Measurements from ENCODE around the gene DNAH5.

Gene DNAH5

DNA sequence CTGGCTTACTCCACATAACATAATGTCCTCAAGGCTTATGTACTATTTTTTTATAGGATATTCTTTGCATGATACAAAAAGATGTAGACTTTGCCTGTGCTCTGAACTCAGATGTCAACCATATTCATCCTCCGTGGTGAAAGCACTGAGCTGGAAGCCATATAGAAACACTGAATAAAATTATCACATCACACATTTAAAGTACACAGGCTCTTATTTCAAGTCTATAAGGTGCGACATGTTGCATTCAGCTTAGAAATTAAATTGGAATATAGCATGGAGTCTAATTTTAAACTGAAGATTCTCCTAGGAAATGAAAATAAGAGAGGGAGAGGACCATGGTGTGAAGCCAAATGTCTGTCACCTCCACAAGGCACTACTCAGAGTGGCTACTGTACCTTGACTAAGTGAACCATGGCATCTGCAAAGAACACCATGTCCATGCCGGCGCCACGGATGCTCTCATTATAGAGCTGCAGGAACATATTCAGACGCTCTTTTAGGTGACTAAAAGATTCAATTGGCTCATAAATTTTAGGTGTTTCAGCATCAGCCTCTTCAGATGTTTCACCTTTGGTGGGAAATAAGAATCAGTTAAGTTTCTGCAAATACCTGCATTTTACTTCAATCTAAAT is 158.6 kb downstream of the DNAH5 start:
- Histone ChIP-seq H3K36me3 (no peaks in the 10 kb centered on the region), H3K9me3 (peaks cover 7% of the 10 kb centered on the region; the same call in 1 of the 2 replicates), H3K9ac (no peak overlapping the region), H3K4me1 (no peaks in the 10 kb centered on the region), H3K4me3 (no peak overlapping the region), H3K4me2 (no peak overlapping the region), H3K27ac (no peak overlapping the region), H3K27me3 (no peaks in the 10 kb centered on the region), H4K20me1 (no peaks in the 10 kb centered on the region)
- TF ChIP-seq Cebpa-rat (IDR thresholded peaks at IDR 0.05): no peak

DNA sequence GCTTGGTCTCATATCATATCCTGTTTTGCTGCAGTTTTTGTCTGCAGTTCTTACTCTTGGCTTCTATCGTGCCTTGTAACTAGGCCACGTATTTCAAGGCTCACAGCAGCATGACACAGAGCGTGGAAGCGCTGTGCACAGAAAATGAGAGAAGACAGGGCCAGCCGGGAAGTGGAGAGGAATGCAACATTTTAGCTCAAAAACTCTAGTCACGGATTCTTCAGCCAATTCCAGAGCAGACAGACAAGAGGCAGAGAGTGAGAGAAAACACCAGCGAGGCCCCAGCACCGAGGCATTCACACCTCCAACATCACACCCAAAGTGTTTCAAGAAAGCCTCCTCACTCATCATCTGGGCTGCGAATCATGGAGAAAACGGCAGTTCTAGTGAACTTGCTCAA is 160.8 kb downstream of the DNAH5 start:
- Histone ChIP-seq H4K20me1 (no peaks in the 10 kb centered on the region), H3K9ac (no peak overlapping the region), H3K36me3 (no peaks in the 10 kb centered on the region), H3K4me3 (no peak overlapping the region), H3K27ac (no peak overlapping the region), H3K4me2 (no peak overlapping the region), H3K9me3 (peaks cover 7% of the 10 kb centered on the region; the same call in 1 of the 2 replicates), H3K4me1 (no peaks in the 10 kb centered on the region), H3K27me3 (no peaks in the 10 kb centered on the region)
- TF ChIP-seq Cebpa-rat (IDR thresholded peaks at IDR 0.05): no peak

DNA sequence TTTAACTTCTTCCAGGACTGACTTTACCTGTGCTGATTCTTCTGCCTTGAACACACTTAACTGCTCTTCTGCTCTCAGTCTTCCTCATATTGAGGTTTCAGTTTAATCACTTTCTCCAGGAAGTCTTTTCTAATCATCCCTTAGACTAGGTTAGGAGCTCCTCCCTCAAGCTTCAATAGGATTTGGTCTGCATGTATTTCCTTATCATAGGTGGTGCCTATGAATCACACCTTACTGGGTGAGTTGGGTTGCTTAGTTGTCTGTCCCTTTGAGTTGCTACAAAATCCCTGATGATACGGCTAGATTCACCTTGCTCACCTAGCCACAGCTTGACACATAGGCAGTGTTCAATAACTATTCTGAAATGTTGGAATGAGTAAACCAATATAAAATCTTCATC is 164.4 kb downstream of the DNAH5 start:
- TF ChIP-seq Cebpa-rat (IDR thresholded peaks at IDR 0.05): no peak
- no peaks in the 10 kb centered on the region for H3K4me1 ChIP-seq

DNA sequence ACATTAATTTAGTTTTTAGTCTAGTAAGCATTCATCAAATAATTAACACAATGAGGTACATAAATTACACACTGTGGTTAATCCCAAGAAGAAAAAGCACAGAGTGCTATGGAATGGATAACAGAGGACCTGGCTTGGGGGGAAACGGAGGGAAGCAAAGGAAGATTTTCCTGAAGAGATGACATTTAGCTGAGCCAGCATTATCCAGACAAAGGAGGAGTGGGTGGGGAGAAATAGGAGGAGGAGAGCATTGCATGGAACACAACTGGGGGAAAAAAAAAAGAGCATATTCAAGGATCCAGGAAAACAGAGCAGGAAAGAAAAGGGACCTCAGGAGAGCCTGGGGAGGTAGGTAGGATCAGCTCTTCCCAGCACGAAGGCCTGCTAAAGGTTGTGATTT is 170.8 kb downstream of the DNAH5 start:
- Histone ChIP-seq H3K4me1 (peaks cover 13% of the 10 kb centered on the region; the same call in 1 of the 2 replicates), H3K27ac (no peak overlapping the region), H3K4me3 (no peak overlapping the region), H3K9ac (no peak overlapping the region), H3K36me3 (no peaks in the 10 kb centered on the region), H3K9me3 (no peaks in the 10 kb centered on the region), H3K4me2 (no peak overlapping the region), H4K20me1 (no peaks in the 10 kb centered on the region), H3K27me3 (no peaks in the 10 kb centered on the region)
- TF ChIP-seq Cebpa-rat (IDR thresholded peaks at IDR 0.05): no peak

More for the DNA sequence above, 164.4 kb downstream of the DNAH5 start:
- no peak overlapping the region for H3K9ac ChIP-seq
- H3K9me3 ChIP-seq: peaks cover 7% of the 10 kb centered on the region; the same call in 1 of the 2 replicates
- no peak overlapping the region for H3K4me2 ChIP-seq
- H3K36me3 ChIP-seq: no peaks in the 10 kb centered on the region
- H3K27ac ChIP-seq: no peak overlapping the region
- H4K20me1 ChIP-seq: no peaks in the 10 kb centered on the region
- H3K27me3 ChIP-seq: no peaks in the 10 kb centered on the region
- H3K4me3 ChIP-seq: no peak overlapping the region

DNA sequence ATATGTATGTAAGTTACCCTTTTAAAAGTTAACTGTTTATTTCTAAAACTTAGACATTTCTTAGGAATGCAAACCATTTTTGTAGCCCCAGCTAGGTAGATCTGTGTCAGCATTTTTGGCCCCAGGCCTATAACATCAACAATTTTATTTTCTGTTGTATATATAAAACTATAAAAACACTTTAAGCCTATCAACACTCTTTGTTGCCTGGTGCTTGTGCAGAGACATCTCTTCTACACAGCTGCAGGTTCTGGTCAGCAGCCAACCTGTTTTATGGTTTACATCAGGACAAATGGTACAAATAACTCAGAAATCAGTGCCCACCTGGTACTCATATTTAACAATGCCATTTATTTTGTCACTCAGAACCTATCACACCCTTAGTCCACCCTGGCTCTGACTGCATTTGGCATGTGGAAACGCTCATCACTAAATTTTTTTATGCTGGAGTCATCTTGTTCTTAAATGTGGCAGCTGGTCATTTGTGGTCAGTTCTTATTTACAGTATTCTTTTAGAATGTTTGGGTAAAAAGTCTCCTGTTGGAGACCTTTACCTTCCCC is 173.4 kb downstream of the DNAH5 start:
- H3K4me1 ChIP-seq: peaks cover 16% of the 10 kb centered on the region; the same call in 1 of the 2 replicates
- no peak for TF ChIP-seq Cebpa-rat (IDR thresholded peaks at IDR 0.05)
- H3K9ac ChIP-seq: no peak overlapping the region
- H3K27me3 ChIP-seq: no peaks in the 10 kb centered on the region
- no peaks in the 10 kb centered on the region for H3K36me3 ChIP-seq
- no peaks in the 10 kb centered on the region for H3K9me3 ChIP-seq
- H3K4me2 ChIP-seq: no peak overlapping the region
- no peak overlapping the region for H3K4me3 ChIP-seq
- H4K20me1 ChIP-seq: no peaks in the 10 kb centered on the region
- H3K27ac ChIP-seq: no peak overlapping the region

DNA sequence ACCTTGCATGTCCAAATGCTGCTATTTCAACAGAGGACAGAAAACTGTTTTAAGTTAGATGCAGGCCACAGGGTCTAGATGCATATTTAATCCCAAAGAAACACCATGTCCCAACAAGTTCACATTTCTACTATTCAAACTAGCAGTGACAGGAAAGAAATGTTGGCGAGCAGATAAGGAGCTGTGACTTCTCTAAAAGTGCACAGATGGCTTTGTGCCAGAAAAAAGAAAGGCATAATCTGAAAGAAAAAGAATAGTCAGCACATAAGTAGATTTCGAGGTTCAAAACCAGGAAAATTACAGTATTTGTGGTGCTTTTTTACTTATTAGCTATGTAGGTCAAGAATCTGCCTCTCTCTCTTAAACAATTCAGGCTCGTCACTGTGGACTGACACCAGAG is 178.3 kb downstream of the DNAH5 start:
- Histone ChIP-seq H3K9me3 (no peaks in the 10 kb centered on the region), H3K4me3 (no peak overlapping the region), H4K20me1 (no peaks in the 10 kb centered on the region), H3K36me3 (no peaks in the 10 kb centered on the region), H3K27me3 (no peaks in the 10 kb centered on the region), H3K9ac (no peak overlapping the region), H3K27ac (no peak overlapping the region), H3K4me1 (peaks cover 16% of the 10 kb centered on the region; the same call in 1 of the 2 replicates), H3K4me2 (no peak overlapping the region)
- no peak for TF ChIP-seq Cebpa-rat (IDR thresholded peaks at IDR 0.05)

DNA sequence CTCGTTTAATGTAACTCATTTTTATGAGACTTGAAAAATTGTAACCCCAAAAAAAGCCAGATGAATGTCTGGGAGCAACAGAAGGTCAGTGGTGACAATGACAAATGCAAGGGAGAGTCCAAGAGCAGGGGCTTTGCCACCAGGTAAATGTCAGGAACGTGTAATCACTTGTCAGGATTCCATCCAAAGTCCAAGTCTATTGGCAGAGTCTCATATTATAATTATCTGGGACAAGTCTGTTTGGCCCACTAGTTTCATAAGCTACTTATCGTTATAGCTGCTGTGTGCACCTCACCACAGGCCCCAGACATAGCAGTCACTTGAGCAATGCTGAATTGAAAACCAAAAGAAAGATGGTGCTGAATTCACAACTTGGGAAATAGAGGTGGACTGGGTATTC is 180.8 kb downstream of the DNAH5 start:
- Histone ChIP-seq H3K9me3 (no peaks in the 10 kb centered on the region), H4K20me1 (no peaks in the 10 kb centered on the region), H3K27ac (no peak overlapping the region), H3K36me3 (no peaks in the 10 kb centered on the region), H3K9ac (no peak overlapping the region), H3K4me1 (peaks cover 5% of the 10 kb centered on the region; the same call in 1 of the 2 replicates), H3K27me3 (no peaks in the 10 kb centered on the region), H3K4me2 (no peak overlapping the region), H3K4me3 (no peak overlapping the region)
- TF ChIP-seq Cebpa-rat (IDR thresholded peaks at IDR 0.05): no peak

DNA sequence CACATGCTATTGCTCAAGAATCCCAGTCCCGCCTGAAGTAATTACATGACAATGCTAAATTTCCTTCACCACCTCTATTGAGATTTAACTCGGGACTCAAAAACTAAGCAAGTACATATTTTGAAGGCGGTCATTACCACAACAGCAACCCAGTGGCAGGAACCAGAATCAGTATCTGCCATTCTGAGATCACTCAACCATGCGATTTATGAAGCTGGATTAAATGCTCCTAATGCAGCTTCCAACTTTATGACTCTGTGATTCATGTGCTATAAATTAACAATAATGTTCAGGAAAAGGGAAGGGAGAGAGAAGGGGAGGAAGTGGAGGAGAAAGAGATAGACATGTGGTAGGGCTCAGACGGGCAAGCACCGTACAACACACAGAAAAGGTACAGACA is 194.7 kb downstream of the DNAH5 start:
- Histone ChIP-seq H3K4me2 (no peak overlapping the region), H3K9me3 (no peaks in the 10 kb centered on the region), H3K9ac (no peak overlapping the region), H3K4me3 (no peak overlapping the region), H3K4me1 (no peaks in the 10 kb centered on the region), H3K27me3 (no peaks in the 10 kb centered on the region), H4K20me1 (no peaks in the 10 kb centered on the region), H3K27ac (no peak overlapping the region), H3K36me3 (no peaks in the 10 kb centered on the region)
- no peak for TF ChIP-seq Cebpa-rat (IDR thresholded peaks at IDR 0.05)

DNA sequence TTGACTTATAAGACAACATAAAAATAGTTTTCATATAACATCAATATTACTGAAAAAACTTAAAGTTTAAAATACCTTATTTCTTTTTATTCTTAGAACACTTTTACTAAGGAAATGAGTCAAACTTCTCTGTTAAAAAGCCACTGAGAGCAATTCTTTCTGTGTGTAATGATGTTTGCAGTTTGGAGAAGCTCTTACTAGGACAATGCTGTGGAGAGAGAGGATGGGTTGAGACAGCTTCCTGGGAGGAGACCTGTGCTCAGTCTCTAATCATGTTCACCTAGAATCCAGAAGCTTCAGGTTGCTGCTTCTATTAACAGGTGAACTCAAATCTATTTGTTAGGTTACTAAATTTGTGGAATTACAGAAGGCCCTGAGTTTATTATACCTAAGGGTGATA is 198.5 kb downstream of the DNAH5 start:
- H3K27ac ChIP-seq: no peak overlapping the region

DNA sequence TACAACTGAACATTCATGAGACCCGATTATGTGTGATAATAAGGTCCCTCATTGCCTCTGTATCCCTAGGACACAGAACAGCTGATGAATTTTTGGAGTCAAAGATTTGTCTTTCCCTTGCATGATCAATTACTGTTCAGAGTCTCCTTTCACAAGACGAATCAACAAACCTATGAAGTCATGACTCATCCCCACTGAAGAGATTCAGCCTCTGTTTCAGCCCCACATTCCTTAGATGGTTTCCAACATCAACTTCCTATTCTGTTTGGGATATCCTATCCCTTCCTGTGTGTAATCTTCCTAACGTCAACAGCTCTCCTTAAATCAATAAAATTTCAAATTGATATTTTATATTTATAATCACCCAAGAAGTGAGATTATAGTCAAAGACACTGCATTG is 199.0 kb downstream of the DNAH5 start:
- Histone ChIP-seq H3K4me1 (no peaks in the 10 kb centered on the region), H3K9me3 (no peaks in the 10 kb centered on the region), H3K4me3 (no peak overlapping the region), H3K9ac (no peak overlapping the region), H4K20me1 (no peaks in the 10 kb centered on the region), H3K27me3 (no peaks in the 10 kb centered on the region), H3K36me3 (no peaks in the 10 kb centered on the region), H3K4me2 (no peak overlapping the region), H3K27ac (no peak overlapping the region)
- TF ChIP-seq Cebpa-rat (IDR thresholded peaks at IDR 0.05): no peak

More for the DNA sequence above, 198.5 kb downstream of the DNAH5 start:
- H3K4me2 ChIP-seq: no peak overlapping the region
- H3K36me3 ChIP-seq: no peaks in the 10 kb centered on the region
- H3K9me3 ChIP-seq: no peaks in the 10 kb centered on the region
- no peak for TF ChIP-seq Cebpa-rat (IDR thresholded peaks at IDR 0.05)
- H4K20me1 ChIP-seq: no peaks in the 10 kb centered on the region
- H3K27me3 ChIP-seq: no peaks in the 10 kb centered on the region
- H3K9ac ChIP-seq: no peak overlapping the region
- no peaks in the 10 kb centered on the region for H3K4me1 ChIP-seq
- no peak overlapping the region for H3K4me3 ChIP-seq

Data from BLaER1 (cell line).